Spleen (tissue), 7 donors: ENCODE results near the gene STON1.

Experiments
- CTCF ChIP-seq, 11 experiments: fragments of 200-600 bp in 7 of 11; fragments of 450-650 bp in 4 of 11; sonication (generic) in 4 of 11; IDR thresholded peaks in 8 of 11; conservative IDR thresholded peaks in 3 of 11; 1 replicate in 7 of 11; 2 replicates in 4 of 11; pipeline versions ENCODE4 v1.4.0 to v1.8.0; 2016 to 2021; ENCODE audit warnings: antibody characterized with exemption in 11 of 11, inconsistent platforms in 4 of 11, mild to moderate bottlenecking in 1 of 11
- POLR2A ChIP-seq, 3 donors: fragments of 450-650 bp; IDR thresholded peaks; one replicate each; pipeline ENCODE4 v1.5.1; 2017; ENCODE audit warnings: antibody characterized with exemption in 3 of 3, mild to moderate bottlenecking in 1 of 3
- POLR2AphosphoS5 ChIP-seq, 3 donors: sonication (generic); formaldehyde crosslinking; IDR thresholded peaks; one replicate each; pipeline ENCODE4 v1.5.1; 2017; ENCODE audit warnings: antibody characterized with exemption in 3 of 3
- donor health status: DM: no; HTN: no; CAD: no; lungs with moderate emphysema.
- donor health status: DM: no; HTN: no; CAD: no.
- donor health status: DM: no; HTN: no; CAD: no.

- no peak for TF ChIP-seq POLR2A (IDR thresholded peaks at IDR 0.05)
- no peak for TF ChIP-seq CTCF (IDR thresholded peaks at IDR 0.05 in 8 of 11, conservative IDR thresholded peaks at IDR 0.05 in 3 of 11)
- TF ChIP-seq POLR2AphosphoS5 (IDR thresholded peaks at IDR 0.05), result no peak
Observed at GRCh38 chr2:48587560-48587959, 57.6 kb downstream of the STON1 start.
